ENCODE data around the gene LRRC8A. TPM values are rescaled to one million over a fixed set of nuclear protein-coding genes. Genes with fewer than 3 reads are reported as not detected.
A peak's percentile ranks its signal among the peaks of the same experiment; 100 is the strongest.

The LRRC8A gene
- total and polyA plus RNA-seq, 7 donors: 11.6 to 71.5 (median 16.4) TPM

DNA sequence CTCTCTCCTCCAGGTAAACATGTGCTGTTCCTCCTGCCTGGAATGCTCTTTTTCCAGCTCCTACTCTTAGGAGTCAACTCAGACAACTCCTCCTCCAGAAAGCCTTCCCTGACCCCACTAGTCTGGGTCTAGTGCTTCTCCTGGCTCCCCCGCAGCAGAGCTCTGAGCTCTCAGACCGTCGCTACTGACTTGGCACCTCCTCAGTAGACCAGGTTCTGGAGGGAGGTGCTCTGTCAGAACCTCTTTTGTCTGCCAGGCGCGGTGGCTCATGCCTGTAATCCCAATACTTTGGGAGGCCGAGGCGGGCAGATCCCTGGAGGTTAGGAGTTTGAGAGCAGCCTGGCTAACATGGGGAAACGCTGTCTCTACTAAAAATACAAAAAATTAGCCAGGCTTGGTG lies 3.4 kb downstream of the LRRC8A start:
- 80 to 87% (median 85%) methylated on average over 8 of the region's 8 CpGs for WGBS, 3 donors
- TF ChIP-seq, protein P1, sequence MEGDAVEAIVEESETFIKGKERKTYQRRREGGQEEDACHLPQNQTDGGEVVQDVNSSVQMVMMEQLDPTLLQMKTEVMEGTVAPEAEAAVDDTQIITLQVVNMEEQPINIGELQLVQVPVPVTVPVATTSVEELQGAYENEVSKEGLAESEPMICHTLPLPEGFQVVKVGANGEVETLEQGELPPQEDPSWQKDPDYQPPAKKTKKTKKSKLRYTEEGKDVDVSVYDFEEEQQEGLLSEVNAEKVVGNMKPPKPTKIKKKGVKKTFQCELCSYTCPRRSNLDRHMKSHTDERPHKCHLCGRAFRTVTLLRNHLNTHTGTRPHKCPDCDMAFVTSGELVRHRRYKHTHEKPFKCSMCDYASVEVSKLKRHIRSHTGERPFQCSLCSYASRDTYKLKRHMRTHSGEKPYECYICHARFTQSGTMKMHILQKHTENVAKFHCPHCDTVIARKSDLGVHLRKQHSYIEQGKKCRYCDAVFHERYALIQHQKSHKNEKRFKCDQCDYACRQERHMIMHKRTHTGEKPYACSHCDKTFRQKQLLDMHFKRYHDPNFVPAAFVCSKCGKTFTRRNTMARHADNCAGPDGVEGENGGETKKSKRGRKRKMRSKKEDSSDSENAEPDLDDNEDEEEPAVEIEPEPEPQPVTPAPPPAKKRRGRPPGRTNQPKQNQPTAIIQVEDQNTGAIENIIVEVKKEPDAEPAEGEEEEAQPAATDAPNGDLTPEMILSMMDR (IDR thresholded peaks at IDR 0.05): no peak
- intact Hi-C loops (cut with DNase I): no loop called here
- Histone ChIP-seq H3K27ac (peak overlapping the region; percentile 30), H3K36me3 (ENCODE audit: insufficient read depth in 1 of 2, low read depth in 1 of 2) (peaks cover 6 to 38% of the 10 kb centered on the region in 2 donors), H3K4me3 (peak overlapping the region; percentile 18), H3K4me1 (peaks cover 26% of the 10 kb centered on the region), H3K9me3 (no peaks in the 10 kb centered on the region), H3K27me3 (ENCODE audit: insufficient read depth in 3 of 3, low read length in 2 of 3) (no peaks in the 10 kb centered on the region)
- DNase-seq (no peak), ATAC-seq (no peak)

GRCh38 chr9:128885798-128886197 lies 3.9 kb downstream of the LRRC8A start:
- no peak for DNase-seq
- H3K4me1 ChIP-seq: peaks cover 22% of the 10 kb centered on the region
- 78 to 83% (median 80%) methylated on average over 15 of the region's 15 CpGs for WGBS, 3 donors
- no peaks in the 10 kb centered on the region for H3K9me3 ChIP-seq
- no peaks in the 10 kb centered on the region for H3K27me3 ChIP-seq (ENCODE audit: insufficient read depth in 3 of 3, low read length in 2 of 3)
- peak overlapping the region; percentile 30 for H3K27ac ChIP-seq
- TF ChIP-seq, protein P1 (IDR thresholded peaks at IDR 0.05): no peak
- H3K4me3 ChIP-seq: peak overlapping the region; percentile 18
- peaks cover 8 to 42% of the 10 kb centered on the region in 2 donors for H3K36me3 ChIP-seq (ENCODE audit: insufficient read depth in 1 of 2, low read depth in 1 of 2)
- intact Hi-C loops (cut with DNase I): no loop called here
- ATAC-seq: no peak

DNA sequence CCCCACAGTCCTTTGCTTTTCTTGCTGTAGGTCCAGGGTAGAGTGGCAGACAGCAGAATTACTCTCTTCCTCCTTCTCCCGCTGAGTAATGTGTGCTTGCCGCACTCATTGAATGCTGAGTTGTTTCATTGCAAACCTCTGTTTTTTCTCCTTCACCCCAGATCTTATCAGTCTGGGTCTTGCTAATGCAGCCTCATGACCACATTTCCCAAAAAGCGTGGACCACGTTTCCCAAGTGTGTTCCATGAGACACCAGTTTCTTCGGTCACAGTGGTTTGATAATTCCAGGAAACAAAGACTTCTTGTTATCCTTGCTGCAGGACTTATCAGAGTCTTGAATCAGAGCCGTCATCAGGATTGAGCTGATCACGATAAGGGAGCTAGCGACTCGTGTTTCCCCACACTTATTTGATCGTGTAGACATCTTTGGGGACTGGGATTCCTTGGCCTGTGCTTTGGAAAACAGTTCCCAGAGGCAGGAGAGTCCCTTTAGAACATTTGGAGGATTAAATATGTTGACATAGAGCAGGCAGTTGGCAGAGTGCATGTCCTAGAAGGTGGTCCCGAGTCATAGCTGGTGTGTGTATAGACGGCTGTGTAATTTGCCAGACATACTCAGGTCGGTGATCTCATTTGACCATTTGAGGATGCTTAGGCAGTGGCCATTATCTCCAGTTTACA lies 4.4 kb downstream of the LRRC8A start:
- Histone ChIP-seq H3K4me3 (peak overlapping the region; percentile 18), H3K27ac (no peak overlapping the region), H3K27me3 (ENCODE audit: insufficient read depth in 3 of 3, low read length in 2 of 3) (no peaks in the 10 kb centered on the region), H3K9me3 (no peaks in the 10 kb centered on the region), H3K36me3 (ENCODE audit: insufficient read depth in 1 of 2, low read depth in 1 of 2) (peaks cover 8 to 43% of the 10 kb centered on the region in 2 donors), H3K4me1 (peaks cover 19% of the 10 kb centered on the region)
- DNase-seq (no peak), ATAC-seq (no peak)
- intact Hi-C loops (cut with DNase I): no loop called here
- WGBS, 3 donors: 61 to 63% (median 61%) methylated on average over 13 of the region's 13 CpGs
- TF ChIP-seq, protein P1 (IDR thresholded peaks at IDR 0.05): no peak

DNA sequence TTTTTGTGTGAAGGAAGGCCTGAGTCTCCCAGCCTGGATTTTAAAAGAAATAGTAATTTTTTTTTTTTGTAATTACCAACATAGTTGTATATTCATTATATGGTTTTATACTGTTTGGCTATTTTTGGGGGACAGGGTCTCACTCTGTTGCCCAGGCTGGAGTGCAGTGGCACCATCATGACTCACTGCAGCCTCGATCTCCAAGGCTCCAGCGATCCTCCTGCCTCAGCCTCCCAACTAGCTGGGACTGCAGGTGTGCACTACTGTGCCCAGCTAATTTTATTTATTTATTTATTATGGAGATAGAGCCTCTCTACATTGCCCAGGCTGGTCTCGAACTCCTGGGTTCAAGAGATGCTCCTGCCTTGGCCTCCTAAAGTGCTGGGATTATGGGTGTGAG lies 5.1 kb downstream of the LRRC8A start:
- no peak overlapping the region for H3K4me3 ChIP-seq
- no peaks in the 10 kb centered on the region for H3K9me3 ChIP-seq
- H3K4me1 ChIP-seq: peaks cover 19% of the 10 kb centered on the region
- DNase-seq (no peak), ATAC-seq (no peak)
- H3K36me3 ChIP-seq (ENCODE audit: insufficient read depth in 1 of 2, low read depth in 1 of 2): peaks cover 8 to 48% of the 10 kb centered on the region in 2 donors
- 96 to 100% (median 98%) methylated on average over 3 of the region's 3 CpGs for WGBS, 3 donors
- intact Hi-C loops (cut with DNase I): no loop called here
- TF ChIP-seq, protein P1 (IDR thresholded peaks at IDR 0.05): no peak
- no peaks in the 10 kb centered on the region for H3K27me3 ChIP-seq (ENCODE audit: insufficient read depth in 3 of 3, low read length in 2 of 3)
- no peak overlapping the region for H3K27ac ChIP-seq

GRCh38 chr9:128887914-128888350 lies 6.0 kb downstream of the LRRC8A start:
- Histone ChIP-seq H3K4me3 (no peak overlapping the region), H3K9me3 (no peaks in the 10 kb centered on the region), H3K27ac (no peak overlapping the region), H3K36me3 (ENCODE audit: insufficient read depth in 1 of 2, low read depth in 1 of 2) (peaks cover 8 to 54% of the 10 kb centered on the region in 2 donors), H3K27me3 (ENCODE audit: insufficient read depth in 3 of 3, low read length in 2 of 3) (no peaks in the 10 kb centered on the region), H3K4me1 (peaks cover 27% of the 10 kb centered on the region)
- intact Hi-C loops (cut with DNase I): no loop called here
- no peak for DNase-seq
- TF ChIP-seq, protein P1 (IDR thresholded peaks at IDR 0.05): no peak
- WGBS, 3 donors: 25 to 38% (median 37%) methylated on average over 9 of the region's 9 CpGs
- ATAC-seq: no peak

Measured in psoas muscle (tissue), 8 donors.